Mesodermal cell (in vitro differentiated cells): ENCODE results near the gene TSHB.

ENCODE experiments used
- H3K27ac ChIP-seq: 2 replicates; pipeline ENCODE4 v1.7.0; 2013; ENCODE audit warnings: mild to moderate bottlenecking, low read depth, low read length, moderate library complexity; ENCODE audit not compliant: severe bottlenecking
- H3K36me3 ChIP-seq: 2 replicates; pipeline ENCODE4 v1.7.1; 2013; ENCODE audit warnings: mild to moderate bottlenecking, low read length, moderate library complexity; ENCODE audit not compliant: control insufficient read depth, insufficient read depth
- H3K4me1 ChIP-seq: one replicate; pipeline ENCODE4 v1.7.1; 2013; ENCODE audit warnings: mild to moderate bottlenecking, low read length; ENCODE audit not compliant: insufficient read depth, control insufficient read depth, poor library complexity, severe bottlenecking
- H3K4me3 ChIP-seq: 2 replicates; pipeline ENCODE4 v1.7.0; 2013; ENCODE audit warnings: low read length, control low read depth, mild to moderate bottlenecking; ENCODE audit not compliant: insufficient read depth, poor library complexity, severe bottlenecking; ENCODE audit errors: extremely low read depth
- H3K9me3 ChIP-seq: 2 replicates; pipeline ENCODE4 v1.7.1; 2013; ENCODE audit warnings: mild to moderate bottlenecking, low read length, moderate library complexity; ENCODE audit not compliant: control insufficient read depth
- WGBS, 2 experiments: methylation state at CpG; one replicate each; pipeline ENCODE4 v1.1.5; 2013; ENCODE audit warnings: missing lambda C conversion rate in 2 of 2; ENCODE audit not compliant: insufficient coverage in 2 of 2; 5-methylcytosine and 5-hydroxymethylcytosine counted together

Gene TSHB

GRCh38 chr1:115073298-115074087, 43.9 kb downstream of the TSHB start:
- no peaks in the 10 kb centered on the region for H3K36me3 ChIP-seq
- WGBS, 2 experiments: 87 to 89% methylated on average over 5 to 7 of the region's 10 CpGs
- H3K4me3 ChIP-seq: no peak overlapping the region
- no peak overlapping the region for H3K27ac ChIP-seq
- H3K9me3 ChIP-seq: no peaks in the 10 kb centered on the region
- no peaks in the 10 kb centered on the region for H3K4me1 ChIP-seq

- WGBS, 2 experiments: 81 to 85% methylated on average over 8 to 9 of the region's 11 CpGs
- no peaks in the 10 kb centered on the region for H3K4me1 ChIP-seq
- H3K9me3 ChIP-seq: no peaks in the 10 kb centered on the region
- no peaks in the 10 kb centered on the region for H3K36me3 ChIP-seq
- no peak overlapping the region for H3K4me3 ChIP-seq
- H3K27ac ChIP-seq: no peak overlapping the region
Observed at GRCh38 chr1:115074839-115075534, 45.4 kb downstream of the TSHB start.

- H3K4me3 ChIP-seq: no peak overlapping the region
- no peaks in the 10 kb centered on the region for H3K4me1 ChIP-seq
- no peak overlapping the region for H3K27ac ChIP-seq
- no peaks in the 10 kb centered on the region for H3K9me3 ChIP-seq
- WGBS, 2 experiments: 80 to 86% methylated on average over 2 to 3 of the region's 4 CpGs
- H3K36me3 ChIP-seq: no peaks in the 10 kb centered on the region
Observed at GRCh38 chr1:115076384-115076915, 46.8 kb downstream of the TSHB start.

GRCh38 chr1:115077286-115077983, 47.8 kb downstream of the TSHB start:
- Histone ChIP-seq H3K9me3 (no peaks in the 10 kb centered on the region), H3K4me1 (no peaks in the 10 kb centered on the region), H3K4me3 (no peak overlapping the region), H3K36me3 (no peaks in the 10 kb centered on the region), H3K27ac (no peak overlapping the region)
- 94 to 95% methylated on average over 2 to 3 of the region's 5 CpGs for WGBS, 2 experiments

GRCh38 chr1:115077984-115078330, 48.3 kb downstream of the TSHB start:
- no peaks in the 10 kb centered on the region for H3K9me3 ChIP-seq
- H3K4me1 ChIP-seq: no peaks in the 10 kb centered on the region
- no CpG with 5 or more reads among the region's 1 CpG for WGBS, 2 experiments
- H3K36me3 ChIP-seq: no peaks in the 10 kb centered on the region
- H3K4me3 ChIP-seq: no peak overlapping the region
- no peak overlapping the region for H3K27ac ChIP-seq

GRCh38 chr1:115078708-115079107, 49.1 kb downstream of the TSHB start:
- no peaks in the 10 kb centered on the region for H3K9me3 ChIP-seq
- 95 to 100% methylated on average over 2 to 3 of the region's 4 CpGs for WGBS, 2 experiments
- H3K27ac ChIP-seq: no peak overlapping the region
- H3K36me3 ChIP-seq: no peaks in the 10 kb centered on the region
- H3K4me3 ChIP-seq: no peak overlapping the region
- no peaks in the 10 kb centered on the region for H3K4me1 ChIP-seq

- H3K9me3 ChIP-seq: no peaks in the 10 kb centered on the region
- H3K36me3 ChIP-seq: no peaks in the 10 kb centered on the region
- no peak overlapping the region for H3K4me3 ChIP-seq
- H3K4me1 ChIP-seq: peaks cover 12% of the 10 kb centered on the region
- WGBS, 2 experiments: 87 to 90% methylated on average over 4 to 6 of the region's 6 CpGs
- H3K27ac ChIP-seq: no peak overlapping the region
Observed at GRCh38 chr1:115082949-115083348, 53.3 kb downstream of the TSHB start.
